ENCODE results near the gene MDFI.

Gene MDFI

GRCh38 chr6:41675176-41675775 lies 37.0 kb downstream of the MDFI start:
- no peaks in the 10 kb centered on the region for H3K27me3 ChIP-seq

GRCh38 chr6:41675992-41676391 lies 37.7 kb downstream of the MDFI start:
- H3K36me3 ChIP-seq, result no peaks in the 10 kb centered on the region
- no peak for DNase-seq
- H3K27me3 ChIP-seq, result no peaks in the 10 kb centered on the region
- no peak for TF ChIP-seq CTCF (IDR thresholded peaks at IDR 0.05; ENCODE audit: low read depth, low read length)
- H3K4me3 ChIP-seq (ENCODE audit: low read depth, low read length), result no peak overlapping the region
- H3K9me3 ChIP-seq, result no peaks in the 10 kb centered on the region
- no peaks in the 10 kb centered on the region for H3K4me1 ChIP-seq

More at GRCh38 chr6:41675176-41675775, 37.0 kb downstream of the MDFI start:
- no peaks in the 10 kb centered on the region for H3K4me1 ChIP-seq
- TF ChIP-seq CTCF (IDR thresholded peaks at IDR 0.05; ENCODE audit: low read depth, low read length), result no peak
- no peak for DNase-seq
- no peak overlapping the region for H3K4me3 ChIP-seq (ENCODE audit: low read depth, low read length)
- H3K36me3 ChIP-seq, result no peaks in the 10 kb centered on the region
- H3K9me3 ChIP-seq, result no peaks in the 10 kb centered on the region

- Histone ChIP-seq H3K27me3 (no peaks in the 10 kb centered on the region), H3K4me1 (no peaks in the 10 kb centered on the region), H3K36me3 (no peaks in the 10 kb centered on the region), H3K4me3 (ENCODE audit: low read depth, low read length) (no peak overlapping the region), H3K9me3 (no peaks in the 10 kb centered on the region)
- no peak for DNase-seq
- TF ChIP-seq CTCF (IDR thresholded peaks at IDR 0.05; ENCODE audit: low read depth, low read length), result no peak
These were observed 38.2 kb downstream of the MDFI start for GRCh38 chr6:41676431-41676830.

GRCh38 chr6:41677124-41677921 lies 39.1 kb downstream of the MDFI start:
- no peaks in the 10 kb centered on the region for H3K27me3 ChIP-seq
- peaks cover 3% of the 10 kb centered on the region; the same call in 1 of the 2 replicates for H3K4me1 ChIP-seq
- no peak for DNase-seq
- H3K9me3 ChIP-seq, result no peaks in the 10 kb centered on the region
- no peak for TF ChIP-seq CTCF (IDR thresholded peaks at IDR 0.05; ENCODE audit: low read depth, low read length)
- H3K4me3 ChIP-seq (ENCODE audit: low read depth, low read length), result no peak overlapping the region
- H3K36me3 ChIP-seq, result no peaks in the 10 kb centered on the region

- DNase-seq, result no peak
- no peak for TF ChIP-seq CTCF (IDR thresholded peaks at IDR 0.05; ENCODE audit: low read depth, low read length)
- Histone ChIP-seq H3K4me3 (ENCODE audit: low read depth, low read length) (no peak overlapping the region), H3K9me3 (no peaks in the 10 kb centered on the region), H3K36me3 (no peaks in the 10 kb centered on the region), H3K27me3 (no peaks in the 10 kb centered on the region; the same call in 1 of the 2 replicates), H3K4me1 (peaks cover 3% of the 10 kb centered on the region; the same call in 1 of the 2 replicates)
These were observed 40.3 kb downstream of the MDFI start for GRCh38 chr6:41678511-41679084.

All from BE2C (cell line).